Fibroblast of the aortic adventitia (primary cell): Measurements from ENCODE around the gene FAR1. TPM values are rescaled to one million over a fixed set of nuclear protein-coding genes. Genes with fewer than 3 reads are reported as not detected.

Experiments
- DNase-seq: peaks from one replicate; pipeline ENCODE4 v3.0.0-alpha.2; 2010; ENCODE audit warnings: low read depth
- H3K4me3 ChIP-seq: 2 replicates; pipeline ENCODE4 v1.5.1; 2011; ENCODE audit warnings: low read depth, mild to moderate bottlenecking, control low read depth, low read length, moderate library complexity
- CTCF ChIP-seq: IDR thresholded peaks from 2 replicates; pipeline ENCODE4 v1.5.1; 2011; ENCODE audit warnings: mild to moderate bottlenecking, low read length, control low read depth, inconsistent platforms; ENCODE audit not compliant: insufficient read depth
- total RNA-seq: library from RNA; depleted of rRNA; stranded (reverse); fragments of >200 nt; gene quantifications from 2 replicates; pipeline ENCODE4 v1.2.3, GENCODE V29; 2012; ENCODE audit warnings: low replicate concordance

Gene FAR1
- total RNA-seq, 1 donor = 67.6 TPM

DNA sequence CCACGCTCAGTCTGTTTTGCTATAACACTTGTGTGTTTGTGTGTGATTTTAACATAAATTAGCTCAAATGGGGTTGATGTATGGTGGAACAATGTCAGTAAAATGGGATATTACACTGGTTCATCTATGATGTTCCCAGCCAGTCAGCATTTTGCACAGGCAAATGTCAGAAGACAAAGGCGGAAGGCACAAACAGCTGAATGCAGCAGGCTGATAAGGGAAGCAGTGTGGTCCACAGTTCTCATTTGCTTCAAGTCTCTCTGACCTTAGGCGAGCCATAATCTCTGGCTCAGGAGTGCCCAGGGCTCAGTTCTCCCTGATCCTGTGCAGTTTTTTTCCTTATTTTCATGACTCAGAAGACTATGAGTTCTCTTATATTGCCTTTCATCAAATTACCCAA, 102.7 kb downstream of the FAR1 start:
- no peak overlapping the region for H3K4me3 ChIP-seq
- no peak for TF ChIP-seq CTCF
- DNase-seq = no peak

DNA sequence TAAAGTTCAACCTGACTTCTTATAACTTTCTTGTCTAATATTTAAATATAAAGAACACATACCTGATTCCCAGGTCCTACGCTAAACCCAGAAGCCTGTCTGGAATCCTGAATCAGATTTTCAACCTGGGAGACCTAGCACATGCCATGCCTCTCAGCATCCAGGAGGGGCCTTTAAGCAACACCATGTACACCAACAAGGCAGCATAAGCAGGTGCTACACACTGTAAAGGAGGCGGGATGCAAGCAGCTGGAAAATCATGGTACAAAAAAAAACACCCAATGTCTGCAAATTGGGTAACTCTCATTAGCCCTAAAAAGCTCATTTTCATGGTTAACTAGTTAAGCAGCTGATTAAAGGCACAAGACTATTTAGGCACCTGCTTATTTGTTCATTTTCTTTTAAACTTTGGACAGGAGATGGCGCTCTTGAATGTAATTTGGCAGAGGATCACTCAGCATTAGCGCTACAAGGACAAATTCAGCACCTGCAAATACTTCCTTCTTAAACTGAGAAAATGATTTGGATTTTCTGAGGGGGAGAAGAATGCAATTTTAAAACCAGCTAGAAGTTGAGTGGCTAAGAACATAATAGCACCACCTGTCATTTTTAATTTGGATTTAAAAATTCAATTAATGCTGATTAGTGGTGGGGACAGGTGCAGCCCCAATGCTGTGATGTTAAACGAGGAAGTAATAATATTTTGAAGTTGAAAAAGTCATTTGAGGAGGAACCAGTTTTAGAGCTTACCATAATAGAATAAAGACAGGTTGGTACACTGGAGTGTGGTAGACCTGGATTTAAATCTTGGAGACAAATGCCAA, 104.0 kb downstream of the FAR1 start:
- no peak overlapping the region for H3K4me3 ChIP-seq
- peak; percentile 27 for TF ChIP-seq CTCF
- peak; percentile 70 for DNase-seq

- no peak for DNase-seq
- no peak overlapping the region for H3K4me3 ChIP-seq
- TF ChIP-seq CTCF = no peak
These were observed 107.0 kb downstream of the FAR1 start for GRCh38 chr11:13775471-13775870.

GRCh38 chr11:13776134-13776815, 107.8 kb downstream of the FAR1 start:
- no peak overlapping the region for H3K4me3 ChIP-seq
- DNase-seq = no peak
- TF ChIP-seq CTCF = no peak

DNA sequence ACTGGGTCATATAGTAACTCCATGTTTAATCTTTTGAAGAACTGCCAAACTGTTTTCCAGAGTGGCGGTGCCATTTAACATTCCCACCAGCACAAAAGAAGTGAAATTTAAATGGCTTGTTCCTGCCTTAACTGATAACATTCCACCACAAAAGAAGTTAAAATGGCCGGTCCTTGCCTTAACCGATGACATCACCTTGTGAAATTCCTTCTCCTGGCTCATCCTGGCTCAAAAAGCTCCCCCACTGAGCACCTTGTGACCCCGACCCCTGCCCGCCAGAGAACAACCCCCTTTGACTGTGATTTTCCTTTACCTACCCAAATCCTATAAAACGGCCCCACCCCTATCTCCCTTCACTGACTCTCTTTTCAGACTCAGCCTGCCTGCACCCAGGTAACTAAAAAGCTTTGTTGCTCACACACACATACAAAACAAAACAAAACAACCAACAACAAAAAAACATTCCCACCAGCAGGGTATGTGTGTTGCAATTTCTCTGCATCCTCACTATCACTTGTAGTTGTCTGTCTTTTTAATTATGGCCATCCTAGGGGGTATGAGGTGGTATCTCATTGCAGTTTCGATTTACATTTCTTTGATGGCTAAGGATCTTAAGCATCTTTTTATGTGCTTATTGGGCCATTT, 109.0 kb downstream of the FAR1 start:
- no peak overlapping the region for H3K4me3 ChIP-seq
- TF ChIP-seq CTCF = no peak
- no peak for DNase-seq

- no peak overlapping the region for H3K4me3 ChIP-seq
- no peak for DNase-seq
- no peak for TF ChIP-seq CTCF
These were observed 109.9 kb downstream of the FAR1 start for GRCh38 chr11:13778345-13778744.
